ENCODE results near the gene MCCD1. TPM values are rescaled to one million over a fixed set of nuclear protein-coding genes. Genes with fewer than 3 reads are reported as not detected.

MCCD1 gene
- total and polyA plus RNA-seq, 2 of the 13 experiments (the other 11 are each of a cell fraction or from before 2014, with no cell fraction given), result 0.15 TPM; not detected in 1

DNA sequence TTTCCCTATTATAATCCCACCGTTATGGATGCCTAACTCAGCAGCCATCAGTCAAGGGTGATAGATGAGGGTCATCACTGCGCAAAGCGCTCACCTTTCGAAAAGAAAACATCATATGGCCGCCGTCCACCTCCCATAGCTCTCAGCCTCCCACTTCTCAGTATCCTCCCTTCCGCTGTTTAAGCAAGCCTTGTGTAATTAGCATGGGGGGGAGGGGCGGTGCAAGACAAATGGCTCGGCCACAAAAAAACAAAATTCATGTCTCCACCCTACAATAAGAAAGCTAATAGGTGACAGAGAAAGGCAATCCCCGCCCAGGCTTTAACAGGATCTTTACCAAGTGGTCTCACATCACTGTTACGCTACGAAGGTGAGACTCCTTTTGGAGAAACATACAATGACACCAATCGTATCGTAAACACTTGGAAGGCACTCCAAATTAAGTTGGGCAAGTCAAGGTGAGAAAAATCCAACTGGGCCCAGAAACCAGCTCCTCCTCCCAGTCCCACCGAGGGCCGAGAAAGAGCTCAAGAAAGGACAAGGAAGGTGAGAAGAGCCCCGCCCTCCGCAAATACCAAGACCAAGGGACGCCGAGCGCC is 12.4 kb downstream of the MCCD1 start (continued):
- TF ChIP-seq, protein P1, sequence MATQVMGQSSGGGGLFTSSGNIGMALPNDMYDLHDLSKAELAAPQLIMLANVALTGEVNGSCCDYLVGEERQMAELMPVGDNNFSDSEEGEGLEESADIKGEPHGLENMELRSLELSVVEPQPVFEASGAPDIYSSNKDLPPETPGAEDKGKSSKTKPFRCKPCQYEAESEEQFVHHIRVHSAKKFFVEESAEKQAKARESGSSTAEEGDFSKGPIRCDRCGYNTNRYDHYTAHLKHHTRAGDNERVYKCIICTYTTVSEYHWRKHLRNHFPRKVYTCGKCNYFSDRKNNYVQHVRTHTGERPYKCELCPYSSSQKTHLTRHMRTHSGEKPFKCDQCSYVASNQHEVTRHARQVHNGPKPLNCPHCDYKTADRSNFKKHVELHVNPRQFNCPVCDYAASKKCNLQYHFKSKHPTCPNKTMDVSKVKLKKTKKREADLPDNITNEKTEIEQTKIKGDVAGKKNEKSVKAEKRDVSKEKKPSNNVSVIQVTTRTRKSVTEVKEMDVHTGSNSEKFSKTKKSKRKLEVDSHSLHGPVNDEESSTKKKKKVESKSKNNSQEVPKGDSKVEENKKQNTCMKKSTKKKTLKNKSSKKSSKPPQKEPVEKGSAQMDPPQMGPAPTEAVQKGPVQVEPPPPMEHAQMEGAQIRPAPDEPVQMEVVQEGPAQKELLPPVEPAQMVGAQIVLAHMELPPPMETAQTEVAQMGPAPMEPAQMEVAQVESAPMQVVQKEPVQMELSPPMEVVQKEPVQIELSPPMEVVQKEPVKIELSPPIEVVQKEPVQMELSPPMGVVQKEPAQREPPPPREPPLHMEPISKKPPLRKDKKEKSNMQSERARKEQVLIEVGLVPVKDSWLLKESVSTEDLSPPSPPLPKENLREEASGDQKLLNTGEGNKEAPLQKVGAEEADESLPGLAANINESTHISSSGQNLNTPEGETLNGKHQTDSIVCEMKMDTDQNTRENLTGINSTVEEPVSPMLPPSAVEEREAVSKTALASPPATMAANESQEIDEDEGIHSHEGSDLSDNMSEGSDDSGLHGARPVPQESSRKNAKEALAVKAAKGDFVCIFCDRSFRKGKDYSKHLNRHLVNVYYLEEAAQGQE (IDR thresholded peaks at IDR 0.05; ENCODE audit: borderline replicate concordance in 1 of 2, low read depth in 1 of 2, low read length in 2 of 2), result no peak
- peak; percentile 59 for TF ChIP-seq PRPF4 (IDR thresholded peaks at IDR 0.05; ENCODE audit: low read depth, low read length, poor library complexity, severe bottlenecking)
- no peak for TF ChIP-seq ZNF3 (CRISPR knock-in tag; IDR thresholded peaks at IDR 0.05)
- no peak for TF ChIP-seq ZBTB38 (CRISPR knock-in tag; IDR thresholded peaks at IDR 0.05)
- no peak for TF ChIP-seq MTA3 (CRISPR knock-in tag; IDR thresholded peaks at IDR 0.05)
- TF ChIP-seq PAF1 (CRISPR knock-in tag; IDR thresholded peaks at IDR 0.05), result peak; percentile 70; the same call in 1 of the 2 replicates
- TF ChIP-seq, protein P2, sequence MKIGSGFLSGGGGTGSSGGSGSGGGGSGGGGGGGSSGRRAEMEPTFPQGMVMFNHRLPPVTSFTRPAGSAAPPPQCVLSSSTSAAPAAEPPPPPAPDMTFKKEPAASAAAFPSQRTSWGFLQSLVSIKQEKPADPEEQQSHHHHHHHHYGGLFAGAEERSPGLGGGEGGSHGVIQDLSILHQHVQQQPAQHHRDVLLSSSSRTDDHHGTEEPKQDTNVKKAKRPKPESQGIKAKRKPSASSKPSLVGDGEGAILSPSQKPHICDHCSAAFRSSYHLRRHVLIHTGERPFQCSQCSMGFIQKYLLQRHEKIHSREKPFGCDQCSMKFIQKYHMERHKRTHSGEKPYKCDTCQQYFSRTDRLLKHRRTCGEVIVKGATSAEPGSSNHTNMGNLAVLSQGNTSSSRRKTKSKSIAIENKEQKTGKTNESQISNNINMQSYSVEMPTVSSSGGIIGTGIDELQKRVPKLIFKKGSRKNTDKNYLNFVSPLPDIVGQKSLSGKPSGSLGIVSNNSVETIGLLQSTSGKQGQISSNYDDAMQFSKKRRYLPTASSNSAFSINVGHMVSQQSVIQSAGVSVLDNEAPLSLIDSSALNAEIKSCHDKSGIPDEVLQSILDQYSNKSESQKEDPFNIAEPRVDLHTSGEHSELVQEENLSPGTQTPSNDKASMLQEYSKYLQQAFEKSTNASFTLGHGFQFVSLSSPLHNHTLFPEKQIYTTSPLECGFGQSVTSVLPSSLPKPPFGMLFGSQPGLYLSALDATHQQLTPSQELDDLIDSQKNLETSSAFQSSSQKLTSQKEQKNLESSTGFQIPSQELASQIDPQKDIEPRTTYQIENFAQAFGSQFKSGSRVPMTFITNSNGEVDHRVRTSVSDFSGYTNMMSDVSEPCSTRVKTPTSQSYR (CRISPR knock-in tag; IDR thresholded peaks at IDR 0.05; ENCODE audit: borderline replicate concordance), result peak; percentile 94
- TF ChIP-seq HNRNPL (IDR thresholded peaks at IDR 0.05; ENCODE audit: low read depth, low read length), result no peak
- TF ChIP-seq RCOR2 (CRISPR knock-in tag; IDR thresholded peaks at IDR 0.05), result no peak
- TF ChIP-seq ZNF160 (CRISPR knock-in tag; IDR thresholded peaks at IDR 0.05), result no peak
- no peak for TF ChIP-seq HMG20B (CRISPR knock-in tag; conservative IDR thresholded peaks at IDR 0.05)
- TF ChIP-seq SP5 (CRISPR knock-in tag; IDR thresholded peaks at IDR 0.05; ENCODE audit: borderline replicate concordance, low read depth), result no peak
- TF ChIP-seq, protein P3, sequence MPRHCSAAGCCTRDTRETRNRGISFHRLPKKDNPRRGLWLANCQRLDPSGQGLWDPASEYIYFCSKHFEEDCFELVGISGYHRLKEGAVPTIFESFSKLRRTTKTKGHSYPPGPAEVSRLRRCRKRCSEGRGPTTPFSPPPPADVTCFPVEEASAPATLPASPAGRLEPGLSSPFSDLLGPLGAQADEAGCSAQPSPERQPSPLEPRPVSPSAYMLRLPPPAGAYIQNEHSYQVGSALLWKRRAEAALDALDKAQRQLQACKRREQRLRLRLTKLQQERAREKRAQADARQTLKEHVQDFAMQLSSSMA (CRISPR knock-in tag; IDR thresholded peaks at IDR 0.05), result 0 out of 2 replicates have a peak, but pooled peaks have one; percentile 8
- no peak for TF ChIP-seq KDM1A (CRISPR knock-in tag; IDR thresholded peaks at IDR 0.05)
- no peak for TF ChIP-seq E2F1 (CRISPR knock-in tag; IDR thresholded peaks at IDR 0.05)
- TF ChIP-seq ARNT (IDR thresholded peaks at IDR 0.05), result no peak
- no peak for TF ChIP-seq THYN1 (CRISPR knock-in tag; IDR thresholded peaks at IDR 0.05; ENCODE audit: borderline replicate concordance, low read depth)
- TF ChIP-seq ZBTB25 (CRISPR knock-in tag; IDR thresholded peaks at IDR 0.05), result no peak
- no peak for TF ChIP-seq ZNF17 (CRISPR knock-in tag; IDR thresholded peaks at IDR 0.05)
- TF ChIP-seq HOMEZ (CRISPR knock-in tag; IDR thresholded peaks at IDR 0.05; ENCODE audit: low read depth), result no peak

Data from HepG2 (cell line).